ENCODE data around the gene RNF150.
"Not testable (repeated sequence)": the region's sequence is repeated elsewhere in the genome, so short reads cannot be mapped to it uniquely, and the experiment has no call there.

Gene RNF150

GRCh38 chr4:140856621-140857062, 276.6 kb downstream of the RNF150 start:
- FAIRE-seq, result no peak

- no peak for FAIRE-seq
Measured at GRCh38 chr4:140854168-140854567, 279.1 kb downstream of the RNF150 start.

GRCh38 chr4:140851804-140852203, 281.5 kb downstream of the RNF150 start:
- FAIRE-seq, result no peak

- peak; percentile 86 for FAIRE-seq
Measured at GRCh38 chr4:140851032-140851636, 282.1 kb downstream of the RNF150 start.

GRCh38 chr4:140849526-140849925, 283.7 kb downstream of the RNF150 start:
- FAIRE-seq, result no peak

- no peak for FAIRE-seq
Measured at GRCh38 chr4:140846736-140847135, 286.5 kb downstream of the RNF150 start.

DNA sequence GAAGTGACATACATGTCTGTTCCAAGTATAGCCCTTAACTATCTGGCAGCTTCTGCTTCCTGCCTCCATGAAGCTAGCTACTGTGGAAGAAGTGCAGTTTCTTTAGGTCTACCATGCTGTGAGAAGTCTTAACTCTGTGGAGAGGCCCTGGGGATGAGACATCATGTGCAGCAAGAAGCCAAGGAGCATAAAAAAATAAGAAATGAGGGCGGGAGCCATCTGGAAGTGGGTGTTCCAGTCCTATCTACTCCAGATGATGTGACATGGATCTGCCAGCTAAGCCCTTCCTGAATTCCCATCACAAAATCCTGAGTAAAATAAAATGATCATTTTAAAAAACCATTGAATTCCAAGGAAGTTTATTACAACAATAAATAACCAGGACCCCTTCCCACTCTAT, 289.2 kb downstream of the RNF150 start:
- no peak for FAIRE-seq

DNA sequence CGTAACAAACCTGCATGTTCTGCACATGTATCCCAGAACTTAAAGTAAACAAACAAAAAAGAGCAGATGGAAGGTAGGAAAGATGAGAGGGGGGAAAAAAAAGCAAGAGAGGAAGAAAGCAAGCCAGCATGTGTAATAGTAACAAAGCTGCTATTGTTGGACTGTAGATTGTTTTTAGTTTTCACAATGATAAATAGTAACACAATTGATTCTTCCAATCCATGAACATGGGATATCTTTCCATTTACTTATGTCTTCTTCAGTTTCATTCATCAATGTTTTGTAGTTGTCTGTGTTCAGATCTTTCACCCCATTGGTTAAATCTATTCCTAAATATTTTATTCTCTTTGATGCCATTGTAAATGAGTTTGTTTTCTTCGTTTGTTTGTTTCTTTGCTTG, 292.1 kb downstream of the RNF150 start:
- FAIRE-seq, result no peak

DNA sequence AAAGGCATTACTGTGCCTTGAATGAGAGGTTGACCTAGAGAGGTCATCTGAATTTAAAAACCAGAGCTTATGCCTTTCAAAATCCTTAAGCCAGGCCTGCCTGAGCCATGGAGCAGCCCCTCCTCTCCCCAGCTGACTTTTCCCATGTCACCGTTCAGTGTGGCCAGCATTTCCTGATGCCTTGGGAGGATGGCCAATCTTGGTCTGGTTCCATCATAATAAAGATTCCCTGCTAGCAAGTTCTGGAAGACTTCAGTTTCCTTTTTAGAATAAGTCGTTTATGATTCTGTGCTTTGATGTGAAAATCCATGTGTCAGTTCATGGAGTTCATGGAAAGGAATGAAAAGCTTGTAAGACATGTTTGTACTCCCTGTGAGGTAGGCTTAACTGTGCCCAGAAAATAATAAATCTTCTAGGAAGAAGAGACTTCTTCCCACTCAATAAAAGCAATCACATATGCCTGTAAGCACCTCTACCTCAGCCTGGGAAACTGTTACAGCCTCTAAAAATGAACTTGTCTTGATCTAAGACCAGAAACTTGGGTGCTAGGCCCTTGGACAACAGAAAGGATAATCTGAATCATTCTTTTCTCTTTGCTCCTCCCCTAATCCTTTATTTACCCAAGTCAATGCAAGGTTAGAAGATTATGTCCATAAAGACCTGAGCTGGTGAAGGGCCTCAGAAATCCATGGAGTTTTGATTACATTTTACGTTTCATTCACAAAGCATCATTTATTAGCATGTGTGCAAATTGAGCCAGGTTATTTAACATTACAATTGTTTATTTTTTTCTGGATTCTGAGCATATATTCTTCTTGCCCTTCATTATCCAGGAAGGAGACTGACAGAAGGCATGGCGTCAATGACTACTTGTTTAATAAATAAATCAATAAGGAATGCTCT, 293.1 kb downstream of the RNF150 start:
- no peak for FAIRE-seq

DNA sequence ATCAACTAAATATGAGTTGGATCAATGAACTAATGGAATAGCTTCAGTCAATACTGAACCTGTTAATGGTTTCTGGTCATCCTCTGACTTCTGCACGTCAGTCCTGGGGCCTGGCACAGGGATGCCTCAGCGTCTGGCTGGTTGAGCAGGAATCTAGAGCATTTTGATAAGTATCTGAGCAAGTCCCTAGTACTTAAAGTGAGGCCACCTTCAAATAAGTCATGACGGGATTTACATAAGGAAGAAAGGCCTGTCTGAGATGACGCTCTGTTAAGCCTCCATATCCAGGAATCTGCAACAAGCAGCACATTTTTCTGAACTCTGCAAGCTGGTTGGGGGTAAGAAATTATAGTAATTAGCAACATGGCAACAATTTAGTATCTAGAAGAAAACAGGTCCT, 293.9 kb downstream of the RNF150 start:
- FAIRE-seq, result no peak

GRCh38 chr4:140837736-140838135, 295.5 kb downstream of the RNF150 start:
- FAIRE-seq, result no peak

GRCh38 chr4:140834839-140835495, 298.3 kb downstream of the RNF150 start:
- FAIRE-seq, result no peak

GRCh38 chr4:140833280-140833679, 300.0 kb downstream of the RNF150 start:
- no peak for FAIRE-seq

DNA sequence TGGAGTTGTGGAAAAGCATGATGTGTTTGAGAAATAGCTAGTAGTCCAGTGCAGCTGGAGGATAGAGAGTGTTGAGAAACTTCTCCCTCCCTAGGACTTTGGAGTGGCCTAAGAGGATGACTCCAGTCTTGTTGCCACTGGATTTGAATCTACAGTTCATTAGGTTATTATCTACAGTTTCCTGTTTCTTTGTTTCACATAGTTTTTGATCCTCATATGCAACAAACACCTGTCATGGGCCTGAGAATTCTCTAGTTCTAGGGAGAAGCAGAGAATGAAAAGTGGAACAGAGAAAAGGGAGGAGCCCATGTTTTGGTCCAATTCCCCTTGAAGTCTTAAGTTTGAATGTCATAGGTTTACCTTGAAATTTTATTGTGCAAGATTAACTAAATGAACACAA, 303.4 kb downstream of the RNF150 start:
- no peak for FAIRE-seq

GRCh38 chr4:140826701-140827027, 306.6 kb downstream of the RNF150 start:
- FAIRE-seq, result no peak

- not testable (repeated sequence) for FAIRE-seq
Measured at GRCh38 chr4:140820520-140820919, 312.7 kb downstream of the RNF150 start.

GRCh38 chr4:140819610-140820009, 313.7 kb downstream of the RNF150 start:
- no peak for FAIRE-seq

GRCh38 chr4:140818433-140818832, 314.8 kb downstream of the RNF150 start:
- FAIRE-seq, result no peak

- no peak for FAIRE-seq
Measured at GRCh38 chr4:140816806-140817510, 316.3 kb downstream of the RNF150 start.

DNA sequence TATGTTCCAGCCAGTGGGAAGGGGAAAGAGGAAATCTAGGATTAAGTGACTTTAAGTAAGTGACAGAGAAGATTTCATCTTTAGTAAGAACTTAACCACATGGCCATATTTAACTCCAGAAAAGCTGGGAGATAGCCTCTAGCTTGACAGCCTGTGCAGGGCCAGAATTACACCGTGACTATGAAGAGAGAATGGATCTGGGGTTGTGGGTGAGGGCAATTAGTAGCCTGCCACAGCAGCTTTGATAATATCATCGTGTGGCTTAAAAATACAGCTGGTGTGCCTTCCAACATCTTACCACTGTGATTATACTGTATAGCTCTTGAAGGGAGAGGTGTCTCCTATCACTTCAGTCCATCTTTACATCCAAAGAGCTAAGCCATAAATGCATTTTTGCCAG, 319.5 kb downstream of the RNF150 start:
- no peak for FAIRE-seq

DNA sequence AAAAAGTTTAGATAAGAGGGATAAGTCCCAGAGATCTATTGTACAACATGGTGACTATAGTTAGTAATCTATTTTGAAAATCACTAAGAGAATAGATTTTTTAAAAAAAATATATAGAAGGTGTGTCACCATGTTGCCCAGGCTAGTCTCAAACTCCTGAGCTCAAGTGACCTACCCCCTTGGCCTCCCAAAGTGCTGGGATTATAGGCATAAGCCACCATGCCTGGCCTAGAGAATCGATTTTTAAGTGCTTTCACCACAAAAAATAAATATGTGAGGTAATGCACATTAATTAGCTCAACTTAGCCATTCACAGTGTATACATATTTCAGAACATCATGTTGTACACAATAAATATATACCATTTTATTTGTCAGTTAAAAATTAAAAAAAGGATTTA, 320.4 kb downstream of the RNF150 start:
- FAIRE-seq, result no peak

DNA sequence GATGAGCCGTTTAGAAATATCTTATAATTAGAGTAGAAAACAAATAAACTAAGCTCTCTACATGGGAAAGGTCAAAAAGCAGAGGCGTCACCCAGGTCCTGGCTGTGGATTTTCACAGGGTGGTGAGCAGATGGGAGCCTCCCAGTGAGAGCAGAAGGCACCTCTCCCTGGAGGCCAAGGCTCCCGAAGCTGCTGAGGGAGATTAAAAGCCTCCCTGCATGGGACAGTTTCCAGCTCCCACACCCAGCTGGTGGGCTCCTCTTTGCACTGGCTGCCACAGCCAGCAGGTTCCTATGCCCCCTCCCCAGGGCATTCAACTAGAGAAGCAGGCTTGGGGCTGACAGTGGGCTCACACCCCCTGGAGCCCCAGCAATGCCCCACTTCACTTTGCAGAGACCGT, 321.8 kb downstream of the RNF150 start:
- no peak for FAIRE-seq

DNA sequence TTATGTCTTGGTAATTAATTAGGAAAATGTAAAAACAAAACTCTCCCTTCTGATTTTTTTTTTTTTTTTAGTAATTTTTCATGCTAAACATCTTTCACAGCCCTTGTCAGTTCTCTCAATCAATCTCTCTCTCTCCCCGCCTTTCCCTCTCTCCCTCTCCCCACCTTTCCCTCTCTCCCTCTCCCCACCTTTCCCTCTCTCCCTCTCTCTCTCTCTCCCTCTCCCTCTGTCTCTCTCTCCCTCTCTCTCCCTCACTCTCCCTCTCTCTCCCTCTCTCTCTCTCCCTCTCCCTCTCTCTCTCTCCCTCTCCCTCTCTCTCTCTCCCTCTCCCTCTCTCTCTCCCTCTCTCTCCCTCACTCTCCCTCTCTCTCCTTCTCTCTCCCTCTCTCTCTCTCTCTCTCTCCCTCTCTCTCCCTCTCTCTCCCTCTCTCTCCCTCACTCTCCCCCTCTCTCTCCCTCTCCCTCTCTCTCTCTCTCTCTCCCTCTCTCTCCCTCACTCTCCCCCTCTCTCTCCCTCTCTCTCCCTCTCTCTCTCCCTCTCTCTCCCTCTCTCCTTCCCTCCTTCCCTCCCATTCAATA, 322.6 kb downstream of the RNF150 start:
- FAIRE-seq, result not testable (repeated sequence)
